Naive thymus-derived CD4-positive, alpha-beta T cell (primary cell): ENCODE measurements around the gene SPAG9. TPM values are rescaled to one million over a fixed set of nuclear protein-coding genes. Genes with fewer than 3 reads are reported as not detected.
A peak's percentile ranks its signal among the peaks of the same experiment; 100 is the strongest.

ENCODE experiments used
- ATAC-seq: fragments of 150-1000 bp; cut with Tn5 transposase; 2 replicates; pipeline ENCODE4 v1.10.0; 2021; ENCODE audit warnings: mild to moderate bottlenecking, moderate library complexity
- CTCF ChIA-PET: fragments of 350-600 bp; sonication (Branson Sonifier 250); formaldehyde crosslinking; loops from one replicate; lab custom pipeline; 2021; ENCODE audit warnings: antibody characterized with exemption; lab: Charles Lee
- POLR2A ChIA-PET: fragments of 350-600 bp; sonication (Branson Sonifier 250); formaldehyde crosslinking; loops from one replicate; lab custom pipeline; 2021; ENCODE audit warnings: antibody characterized with exemption, inconsistent platforms; lab: Charles Lee
- DNase-seq, 9 donors: peaks; one replicate each; pipeline versions ENCODE4 v3.0.0 to v3.0.0-alpha.2; 2020 to 2022; ENCODE audit warnings: mixed read lengths in 1 of 9
- H3K27ac ChIP-seq: one replicate; pipeline ENCODE4 v1.7.0; 2013; ENCODE audit warnings: mild to moderate bottlenecking, low read depth, low read length, moderate library complexity
- H3K27me3 ChIP-seq, 2 donors: one replicate each; pipeline ENCODE4 v1.7.0; 2013; ENCODE audit warnings: low read length in 2 of 2, mild to moderate bottlenecking in 2 of 2, moderate library complexity in 2 of 2; ENCODE audit not compliant: control insufficient read depth in 2 of 2, insufficient read depth in 2 of 2
- H3K36me3 ChIP-seq, 3 experiments: 1 replicate in 2 of 3; 2 replicates in 1 of 3; pipeline ENCODE4 v1.7.0; 2013; ENCODE audit warnings: low read length in 3 of 3, mild to moderate bottlenecking in 3 of 3, moderate library complexity in 1 of 3; ENCODE audit not compliant: insufficient read depth in 3 of 3, control insufficient read depth in 2 of 3
- H3K4me1 ChIP-seq, 2 donors: one replicate each; pipeline ENCODE4 v1.7.0; 2013; ENCODE audit warnings: low read length in 2 of 2, mild to moderate bottlenecking in 2 of 2, moderate library complexity in 1 of 2; ENCODE audit not compliant: control insufficient read depth in 2 of 2, insufficient read depth in 2 of 2
- H3K4me3 ChIP-seq: 2 replicates; pipeline ENCODE4 v1.7.0; 2013; ENCODE audit warnings: mild to moderate bottlenecking, low read length
- H3K9me3 ChIP-seq, 3 experiments: 1 replicate in 2 of 3; 2 replicates in 1 of 3; pipeline ENCODE4 v1.7.0; 2013; ENCODE audit warnings: low read length in 3 of 3; ENCODE audit not compliant: control insufficient read depth in 2 of 3
- H3K27ac Mint-ChIP-seq, 9 donors: one replicate each; pipeline ENCODE4 v1.8.0; 2020 to 2022; ENCODE audit warnings: mixed read lengths in 9 of 9, mild to moderate bottlenecking in 8 of 9, moderate library complexity in 5 of 9, inconsistent platforms in 2 of 9
- H3K27me3 Mint-ChIP-seq, 5 donors: one replicate each; pipeline ENCODE4 v1.8.0; 2021 to 2022; ENCODE audit warnings: mixed read lengths in 5 of 5, mild to moderate bottlenecking in 1 of 5
- H3K36me3 Mint-ChIP-seq, 5 donors: one replicate each; pipeline ENCODE4 v1.8.0; 2020 to 2022; ENCODE audit warnings: mixed read lengths in 5 of 5, mild to moderate bottlenecking in 3 of 5, inconsistent platforms in 1 of 5
- H3K4me1 Mint-ChIP-seq, 7 donors: one replicate each; pipeline ENCODE4 v1.8.0; 2020 to 2022; ENCODE audit warnings: mixed read lengths in 7 of 7, mild to moderate bottlenecking in 3 of 7, inconsistent platforms in 1 of 7
- H3K4me3 Mint-ChIP-seq, 10 donors: one replicate each; pipeline ENCODE4 v1.8.0; 2020 to 2022; ENCODE audit warnings: mild to moderate bottlenecking in 10 of 10, mixed read lengths in 10 of 10, moderate library complexity in 6 of 10, inconsistent platforms in 2 of 10
- H3K9me3 Mint-ChIP-seq, 11 donors: one replicate each; pipeline ENCODE4 v1.8.0; 2020 to 2022; ENCODE audit warnings: mixed read lengths in 11 of 11, mild to moderate bottlenecking in 4 of 11, inconsistent platforms in 1 of 11, moderate library complexity in 1 of 11
- intact Hi-C, 2 donors: fragments of 100-400 bp; cut with micrococcal nuclease; formaldehyde crosslinking; loops; one replicate each; pipeline ENCODE4 v1.15.1; 2023
- polyA plus RNA-seq, 2 donors: library from polyadenylated mRNA; unstranded; fragments of 300-500 nt; fragmentation: Illumina TruSeq; gene quantifications; one replicate each; pipeline ENCODE4 v1.2.3, GENCODE V29; 2021
- total RNA-seq, 6 experiments: library from RNA in 5 of 6; stranded (reverse) in 5 of 6; gene quantifications; 1 replicate in 5 of 6; 2 replicates in 1 of 6; pipeline ENCODE4 v1.2.3 and lab custom pipeline; 2021 to 2026

Gene SPAG9
- total and polyA plus RNA-seq, 7 experiments from 2014 or later: 3.3 to 73.4 (median 52.9) TPM

DNA sequence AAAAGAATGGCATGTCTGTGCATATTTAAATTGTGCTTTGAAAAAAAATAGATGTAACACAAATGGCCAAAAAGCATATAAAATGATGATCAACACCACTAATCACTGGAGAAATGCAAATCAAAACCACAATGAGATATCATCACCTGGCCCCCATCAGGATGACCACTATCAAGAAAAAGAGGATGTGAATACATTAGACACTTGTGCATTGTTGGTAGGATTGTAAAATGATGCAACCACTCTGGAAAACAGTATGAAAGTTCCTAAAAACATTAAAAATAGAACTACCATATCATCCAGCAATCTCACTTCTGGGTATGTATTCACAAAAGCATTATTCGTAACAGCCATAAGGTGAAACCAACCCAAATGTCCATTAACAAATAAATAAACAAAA lies 91.5 kb downstream of the SPAG9 start:
- Mint-ChIP-seq H3K27me3 (no peaks in the 10 kb centered on the region), H3K9me3 (no peaks in the 10 kb centered on the region), H3K36me3 (peaks cover 0 to 13% (median 11%) of the 10 kb centered on the region in 5 donors), H3K4me1 (peaks cover 4 to 32% (median 24%) of the 10 kb centered on the region in 7 donors), H3K27ac (peak overlapping the region; percentile 89 to 97 (median 93)), H3K4me3 (peak overlapping the region; percentile 17 to 88 (median 78))
- no peaks in the 10 kb centered on the region for H3K36me3 ChIP-seq
- DNase-seq: peak in 1 of 9 donors; percentile 2
- intact Hi-C loops: no loop called here
- ChIA-PET CTCF (no interaction called here), POLR2A (interaction anchor here (1.3 kb wide), 1 partner anchor 163 kb away, joined by 5 read pairs; the partner anchor contains the start of gene TOB1)
- no peak for ATAC-seq
- peak overlapping the region; percentile 62 for H3K27ac ChIP-seq
- H3K9me3 ChIP-seq: no peaks in the 10 kb centered on the region
- H3K4me3 ChIP-seq: peak overlapping the region; percentile 2
- H3K4me1 ChIP-seq: peaks cover 13 to 15% of the 10 kb centered on the region in 2 donors
- no peaks in the 10 kb centered on the region for H3K27me3 ChIP-seq

DNA sequence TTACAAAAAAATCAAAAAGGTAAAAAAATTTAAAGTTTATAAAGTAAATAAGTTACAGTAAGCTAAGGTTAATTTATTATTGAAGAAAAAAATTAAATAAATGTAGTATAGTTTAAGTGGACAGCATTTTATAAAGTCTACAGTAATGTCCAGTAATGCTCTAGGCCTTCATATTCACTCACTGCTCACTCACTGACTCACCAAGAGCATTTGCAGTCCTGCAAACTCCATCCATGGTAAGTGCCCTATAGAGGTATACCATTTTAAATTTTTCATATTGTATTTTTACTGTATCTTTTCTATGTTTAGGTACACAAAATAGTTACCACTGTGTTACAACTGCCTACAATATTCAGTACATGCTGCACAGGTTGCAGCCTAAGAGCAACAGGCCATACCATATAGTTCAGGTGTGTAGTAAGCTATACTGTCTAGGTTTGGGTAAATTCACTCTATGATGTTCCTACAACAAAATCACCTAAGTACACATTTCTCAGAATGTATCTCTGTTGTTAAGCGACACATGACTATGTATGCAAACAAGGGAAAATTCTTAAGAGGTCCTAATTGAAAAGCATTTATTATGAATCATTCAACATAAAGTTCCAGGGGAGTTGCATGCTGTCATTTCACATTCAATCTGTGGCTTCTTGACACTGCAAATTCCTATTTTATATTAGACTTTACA lies 92.3 kb downstream of the SPAG9 start:
- H3K4me1 Mint-ChIP-seq: peaks cover 4 to 30% (median 21%) of the 10 kb centered on the region in 7 donors
- no peaks in the 10 kb centered on the region for H3K9me3 Mint-ChIP-seq
- ATAC-seq (no peak), DNase-seq (no peak)
- H3K27ac Mint-ChIP-seq: peak overlapping the region in 6 of 9 donors; percentile 10 to 97 (median 94)
- H3K36me3 Mint-ChIP-seq: peaks cover 0 to 13% (median 8%) of the 10 kb centered on the region in 5 donors
- H3K36me3 ChIP-seq: no peaks in the 10 kb centered on the region
- intact Hi-C loops: no loop called here
- no peak overlapping the region for H3K4me3 Mint-ChIP-seq
- H3K4me1 ChIP-seq: peaks cover 13 to 15% of the 10 kb centered on the region in 2 donors
- ChIA-PET POLR2A (interaction anchor here (0.7 to 0.9 kb wide), 2 partner anchors 15 to 125 kb away, joined by 3 to 4 read pairs; partner anchors contain the start of gene NME1), CTCF (interaction anchor here (1.1 kb wide), 1 partner anchor 24 kb away, joined by 3 read pairs; no protein-coding TSS in a partner anchor)
- H3K4me3 ChIP-seq: no peak overlapping the region
- no peak overlapping the region for H3K27ac ChIP-seq
- no peaks in the 10 kb centered on the region for H3K9me3 ChIP-seq
- H3K27me3 Mint-ChIP-seq: no peaks in the 10 kb centered on the region
- H3K27me3 ChIP-seq: no peaks in the 10 kb centered on the region

DNA sequence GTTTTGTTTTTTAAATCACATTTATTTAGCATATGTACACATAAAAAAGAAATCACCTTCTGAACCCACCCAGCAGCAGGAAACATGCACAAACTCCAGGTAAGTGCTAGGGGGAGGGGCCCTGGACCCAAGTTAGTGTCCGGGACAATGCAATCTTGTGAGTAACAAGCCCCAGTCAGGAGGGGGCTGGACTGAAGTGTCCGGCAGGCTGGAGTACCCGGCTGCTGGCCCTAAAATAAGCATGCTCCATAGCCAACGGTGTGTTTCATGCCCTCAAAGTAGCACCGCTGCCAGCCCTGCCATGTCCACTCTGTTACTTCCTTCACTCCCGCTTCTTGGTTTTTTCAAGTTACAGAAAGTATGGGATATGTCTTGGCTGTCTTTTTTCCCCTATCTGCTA lies 102.1 kb downstream of the SPAG9 start:
- POLR2A ChIA-PET: no interaction called here
- no peak for ATAC-seq
- no peaks in the 10 kb centered on the region for H3K9me3 Mint-ChIP-seq
- Histone ChIP-seq H3K36me3 (peaks cover 0 to 32% (median 0%) of the 10 kb centered on the region in 3 experiments), H3K4me1 (no peaks in the 10 kb centered on the region), H3K27me3 (no peaks in the 10 kb centered on the region), H3K27ac (no peak overlapping the region), H3K9me3 (no peaks in the 10 kb centered on the region), H3K4me3 (no peak overlapping the region)
- peaks cover 4 to 45% (median 18%) of the 10 kb centered on the region in 5 donors for H3K36me3 Mint-ChIP-seq
- CTCF ChIA-PET: no interaction called here
- intact Hi-C loops: no loop called here
- no peak overlapping the region for H3K4me3 Mint-ChIP-seq
- no peak overlapping the region for H3K27ac Mint-ChIP-seq
- no peak for DNase-seq
- peaks cover 0 to 2% (median 0%) of the 10 kb centered on the region in 7 donors for H3K4me1 Mint-ChIP-seq
- no peaks in the 10 kb centered on the region for H3K27me3 Mint-ChIP-seq

DNA sequence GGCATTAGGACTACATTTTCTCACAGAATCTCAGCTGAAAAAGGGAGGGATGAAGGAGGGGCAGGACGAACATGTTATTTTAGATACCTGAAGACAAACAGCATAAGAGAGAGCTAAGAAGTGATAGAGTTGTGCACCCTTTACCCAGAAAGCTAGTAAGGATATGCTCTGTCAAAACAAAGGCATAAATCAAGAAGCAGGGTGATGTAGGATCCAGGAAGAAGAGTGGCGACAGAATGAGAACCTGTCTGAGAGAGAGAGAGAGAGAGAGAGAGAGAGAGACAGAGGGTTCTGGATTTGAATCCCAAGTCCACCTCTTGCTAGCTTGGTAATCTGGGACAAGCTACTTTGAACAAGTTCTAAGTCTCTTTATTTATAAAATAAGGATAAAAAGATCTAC lies 103.4 kb downstream of the SPAG9 start:
- POLR2A ChIA-PET: no interaction called here
- Mint-ChIP-seq H3K36me3 (peaks cover 4 to 48% (median 18%) of the 10 kb centered on the region in 5 donors), H3K27me3 (no peaks in the 10 kb centered on the region), H3K9me3 (no peaks in the 10 kb centered on the region), H3K27ac (peak overlapping the region in 1 of 9 donors; percentile 28), H3K4me3 (no peak overlapping the region), H3K4me1 (peaks cover 0 to 2% (median 0%) of the 10 kb centered on the region in 7 donors)
- no peak overlapping the region for H3K4me3 ChIP-seq
- no peak for ATAC-seq
- H3K27me3 ChIP-seq: no peaks in the 10 kb centered on the region
- H3K4me1 ChIP-seq: no peaks in the 10 kb centered on the region
- H3K27ac ChIP-seq: no peak overlapping the region
- H3K9me3 ChIP-seq: no peaks in the 10 kb centered on the region
- CTCF ChIA-PET: no interaction called here
- no peak for DNase-seq
- intact Hi-C loops: no loop called here
- peaks cover 0 to 32% (median 0%) of the 10 kb centered on the region in 3 experiments for H3K36me3 ChIP-seq

DNA sequence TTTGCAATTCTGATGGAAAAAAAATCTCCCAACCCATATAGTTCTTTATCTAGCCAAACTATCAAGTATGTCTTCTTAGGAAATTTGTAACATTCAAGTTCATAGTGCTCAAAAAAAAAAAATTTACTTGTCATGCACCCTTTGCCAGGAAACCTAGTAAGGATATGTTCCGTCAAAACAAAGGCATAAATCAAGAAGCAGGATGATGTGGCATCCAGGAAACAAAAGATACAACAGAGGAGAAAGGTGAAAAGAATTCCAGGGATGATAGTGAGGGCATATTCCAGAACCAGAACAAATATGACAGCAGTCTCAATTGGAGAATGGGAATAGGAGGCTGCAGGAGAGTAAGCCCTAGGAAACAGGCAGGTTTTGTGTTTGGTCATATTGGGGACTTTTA lies 104.6 kb downstream of the SPAG9 start:
- ATAC-seq: no peak
- peaks cover 0 to 32% (median 0%) of the 10 kb centered on the region in 3 experiments for H3K36me3 ChIP-seq

DNA sequence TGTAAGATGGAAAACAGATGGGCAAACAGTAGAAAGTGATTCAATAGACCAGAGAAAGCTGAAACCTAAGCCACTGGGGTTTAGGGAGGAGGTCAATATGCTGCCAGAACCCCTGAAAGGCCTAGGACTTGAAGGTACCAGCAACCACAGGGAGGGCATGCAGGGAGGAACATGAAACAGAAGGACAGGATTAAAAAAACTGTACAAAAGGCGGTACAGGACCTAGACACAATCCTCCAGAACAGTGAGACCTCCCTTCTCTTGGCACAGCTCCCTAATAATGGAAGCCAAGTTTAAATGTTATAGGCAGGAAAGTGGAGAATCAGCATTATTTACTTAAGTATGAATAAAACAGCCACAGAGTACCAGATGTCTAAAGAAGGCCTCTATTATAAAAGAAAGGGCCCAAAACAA lies 105.5 kb downstream of the SPAG9 start:
- Histone ChIP-seq H3K27ac (no peak overlapping the region), H3K4me3 (no peak overlapping the region), H3K4me1 (no peaks in the 10 kb centered on the region), H3K36me3 (peaks cover 0 to 32% (median 0%) of the 10 kb centered on the region in 3 experiments), H3K9me3 (no peaks in the 10 kb centered on the region), H3K27me3 (no peaks in the 10 kb centered on the region)
- POLR2A ChIA-PET: no interaction called here
- no peak for DNase-seq
- intact Hi-C loops: no loop called here
- H3K9me3 Mint-ChIP-seq: no peaks in the 10 kb centered on the region
- H3K27me3 Mint-ChIP-seq: no peaks in the 10 kb centered on the region
- peaks cover 0 to 2% (median 0%) of the 10 kb centered on the region in 7 donors for H3K4me1 Mint-ChIP-seq
- peak overlapping the region in 2 of 9 donors; percentile 1 to 37 for H3K27ac Mint-ChIP-seq
- ATAC-seq: no peak
- peaks cover 6 to 43% (median 19%) of the 10 kb centered on the region in 5 donors for H3K36me3 Mint-ChIP-seq
- CTCF ChIA-PET: interaction anchor here (0.9 to 1.7 kb wide), 3 partner anchors 10 to 15 kb away, joined by 4 to 7 read pairs (median 5); no protein-coding TSS in a partner anchor
- H3K4me3 Mint-ChIP-seq: no peak overlapping the region

More for the DNA sequence above, 104.6 kb downstream of the SPAG9 start:
- H3K27ac Mint-ChIP-seq: no peak overlapping the region
- no peak overlapping the region for H3K27ac ChIP-seq
- ChIA-PET CTCF (no interaction called here), POLR2A (no interaction called here)
- no peaks in the 10 kb centered on the region for H3K27me3 ChIP-seq
- H3K4me1 ChIP-seq: no peaks in the 10 kb centered on the region
- DNase-seq: no peak
- H3K4me1 Mint-ChIP-seq: peaks cover 0 to 2% (median 0%) of the 10 kb centered on the region in 7 donors
- no peaks in the 10 kb centered on the region for H3K9me3 Mint-ChIP-seq
- no peaks in the 10 kb centered on the region for H3K9me3 ChIP-seq
- peaks cover 4 to 48% (median 18%) of the 10 kb centered on the region in 5 donors for H3K36me3 Mint-ChIP-seq
- H3K4me3 Mint-ChIP-seq: no peak overlapping the region
- H3K27me3 Mint-ChIP-seq: no peaks in the 10 kb centered on the region
- H3K4me3 ChIP-seq: no peak overlapping the region
- intact Hi-C loops: no loop called here
